Common myeloid progenitor, CD34-positive (primary cell): ENCODE results near the gene NCEH1.
A peak's percentile ranks its signal among the peaks of the same experiment; 100 is the strongest.

Experiments
- CTCF ChIA-PET: fragments of 350-600 bp; sonication (Branson Sonifier 250); formaldehyde crosslinking; loops from one replicate; lab custom pipeline; 2021; ENCODE audit warnings: antibody characterized with exemption; lab: Charles Lee
- POLR2A ChIA-PET: fragments of 350-600 bp; sonication (Branson Sonifier 250); formaldehyde crosslinking; loops from one replicate; lab custom pipeline; 2021; ENCODE audit warnings: antibody characterized with exemption; lab: Charles Lee
- DNase-seq, 3 donors: peaks; one replicate each; pipeline versions ENCODE4 v3.0.0 to v3.0.0-alpha.2; 2013
- H3K27ac ChIP-seq, 2 experiments: 1 replicate in 1 of 2; 2 replicates in 1 of 2; pipeline ENCODE4 v1.7.0; 2013; ENCODE audit warnings: inconsistent platforms in 2 of 2, low read length in 2 of 2, mild to moderate bottlenecking in 2 of 2, low read depth in 1 of 2, moderate library complexity in 1 of 2; ENCODE audit not compliant: severe bottlenecking in 2 of 2, insufficient read depth in 1 of 2, poor library complexity in 1 of 2
- H3K27me3 ChIP-seq, 5 experiments: replicated peaks in 2 of 5; 1 replicate in 3 of 5; 2 replicates in 2 of 5; pipeline versions ENCODE4 v1.6.1 to v1.7.0; 2013; ENCODE audit warnings: low read length in 4 of 5, mild to moderate bottlenecking in 2 of 5, moderate library complexity in 2 of 5, inconsistent platforms in 1 of 5; ENCODE audit not compliant: insufficient read depth in 5 of 5, control insufficient read depth in 4 of 5
- H3K36me3 ChIP-seq, 4 experiments: 1 replicate in 2 of 4; 2 replicates in 2 of 4; pipeline versions ENCODE4 v1.6.1 to v1.7.0; 2013; ENCODE audit warnings: low read length in 3 of 4, control low read depth in 1 of 4, mild to moderate bottlenecking in 1 of 4; ENCODE audit not compliant: control insufficient read depth in 4 of 4, insufficient read depth in 4 of 4
- H3K4me1 ChIP-seq, 4 experiments: 1 replicate in 3 of 4; 2 replicates in 1 of 4; pipeline versions ENCODE4 v1.6.1 to v1.7.1; 2013; ENCODE audit warnings: low read length in 3 of 4, mild to moderate bottlenecking in 3 of 4, control low read depth in 1 of 4, inconsistent platforms in 1 of 4, moderate library complexity in 1 of 4; ENCODE audit not compliant: control insufficient read depth in 4 of 4, insufficient read depth in 4 of 4; ENCODE audit errors: control extremely low read depth in 1 of 4
- H3K4me3 ChIP-seq, 7 experiments: 1 replicate in 4 of 7; 2 replicates in 3 of 7; pipeline versions ENCODE4 v1.5.1 to v1.7.0; 2013; ENCODE audit warnings: mild to moderate bottlenecking in 7 of 7, low read length in 6 of 7, moderate library complexity in 6 of 7, inconsistent platforms in 2 of 7, low read depth in 2 of 7, control low read depth in 1 of 7; ENCODE audit not compliant: insufficient read depth in 4 of 7, control insufficient read depth in 1 of 7; ENCODE audit errors: extremely low read depth in 1 of 7
- H3K9me3 ChIP-seq, 5 experiments: 1 replicate in 4 of 5; 2 replicates in 1 of 5; pipeline versions ENCODE4 v1.6.1 to v1.7.1; 2013; ENCODE audit warnings: low read length in 4 of 5, mild to moderate bottlenecking in 2 of 5, inconsistent platforms in 1 of 5, low read depth in 1 of 5, moderate library complexity in 1 of 5; ENCODE audit not compliant: control insufficient read depth in 4 of 5, insufficient read depth in 2 of 5; ENCODE audit errors: control extremely low read depth in 1 of 5
- WGBS: methylation state at CpG from one replicate; pipeline ENCODE4 v1.1.5; 2013; ENCODE audit not compliant: insufficient coverage; 5-methylcytosine and 5-hydroxymethylcytosine counted together

NCEH1 gene

GRCh38 chr3:172606021-172606420, 104.8 kb downstream of the NCEH1 start:
- POLR2A ChIA-PET, result no interaction called here
- CTCF ChIA-PET, result interaction anchor here (1.6 kb wide), 1 partner anchor 147 kb away, joined by 4 read pairs; no protein-coding TSS in a partner anchor
- Histone ChIP-seq H3K4me3 (no peak overlapping the region), H3K27ac (no peak overlapping the region), H3K27me3 (no peaks in the 10 kb centered on the region), H3K36me3 (no peaks in the 10 kb centered on the region), H3K9me3 (peaks cover 0 to 5% (median 3%) of the 10 kb centered on the region in 5 experiments), H3K4me1 (peaks cover 0 to 4% (median 0%) of the 10 kb centered on the region in 4 experiments)
- WGBS, result 90% methylated on average over 4 of the region's 5 CpGs
- no peak for DNase-seq

DNA sequence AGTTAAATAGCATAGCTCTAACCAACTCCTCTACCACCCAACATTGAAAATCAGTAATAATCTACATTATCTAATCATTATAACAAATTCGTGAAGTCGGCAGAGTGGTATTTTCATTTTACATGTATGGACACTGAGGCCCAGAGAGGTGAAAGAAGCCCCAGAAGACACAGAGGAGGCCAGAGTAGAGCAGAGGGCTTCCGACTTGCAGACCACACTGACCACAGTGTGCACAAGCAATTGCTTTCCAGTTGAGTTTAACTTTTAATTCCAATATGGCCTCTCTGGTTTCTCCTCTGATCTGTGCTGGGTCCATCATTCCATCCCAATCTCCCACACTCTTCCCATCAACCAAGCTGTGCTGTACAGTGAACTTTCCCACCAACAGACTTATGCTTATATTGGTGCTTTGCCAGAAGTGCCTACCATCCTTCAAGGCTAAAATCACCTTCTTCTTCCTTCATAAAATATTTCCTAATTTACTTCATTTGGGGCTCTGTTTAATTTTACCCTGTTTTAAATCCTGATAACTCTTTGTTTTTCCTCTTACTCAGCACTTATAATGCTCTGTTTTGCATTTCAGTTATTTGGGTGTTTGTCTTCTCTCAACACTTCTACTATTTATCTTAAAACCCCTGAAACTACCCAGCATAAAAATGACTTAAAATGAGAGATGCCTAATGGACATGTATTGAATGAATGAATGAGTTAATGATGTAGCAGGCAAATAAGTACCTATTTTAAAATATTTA, 105.8 kb downstream of the NCEH1 start:
- H3K4me3 ChIP-seq, result no peak overlapping the region
- DNase-seq, result no peak
- no peaks in the 10 kb centered on the region for H3K27me3 ChIP-seq
- H3K36me3 ChIP-seq, result no peaks in the 10 kb centered on the region
- WGBS, result 96% methylated on average over 3 of the region's 3 CpGs
- peaks cover 0 to 4% (median 0%) of the 10 kb centered on the region in 4 experiments for H3K4me1 ChIP-seq
- ChIA-PET CTCF (interaction anchor here (1.0 kb wide), 1 partner anchor 10 kb away, joined by 3 read pairs; no protein-coding TSS in a partner anchor), POLR2A (no interaction called here)
- no peak overlapping the region for H3K27ac ChIP-seq
- H3K9me3 ChIP-seq, result peaks cover 0 to 3% (median 0%) of the 10 kb centered on the region in 5 experiments

DNA sequence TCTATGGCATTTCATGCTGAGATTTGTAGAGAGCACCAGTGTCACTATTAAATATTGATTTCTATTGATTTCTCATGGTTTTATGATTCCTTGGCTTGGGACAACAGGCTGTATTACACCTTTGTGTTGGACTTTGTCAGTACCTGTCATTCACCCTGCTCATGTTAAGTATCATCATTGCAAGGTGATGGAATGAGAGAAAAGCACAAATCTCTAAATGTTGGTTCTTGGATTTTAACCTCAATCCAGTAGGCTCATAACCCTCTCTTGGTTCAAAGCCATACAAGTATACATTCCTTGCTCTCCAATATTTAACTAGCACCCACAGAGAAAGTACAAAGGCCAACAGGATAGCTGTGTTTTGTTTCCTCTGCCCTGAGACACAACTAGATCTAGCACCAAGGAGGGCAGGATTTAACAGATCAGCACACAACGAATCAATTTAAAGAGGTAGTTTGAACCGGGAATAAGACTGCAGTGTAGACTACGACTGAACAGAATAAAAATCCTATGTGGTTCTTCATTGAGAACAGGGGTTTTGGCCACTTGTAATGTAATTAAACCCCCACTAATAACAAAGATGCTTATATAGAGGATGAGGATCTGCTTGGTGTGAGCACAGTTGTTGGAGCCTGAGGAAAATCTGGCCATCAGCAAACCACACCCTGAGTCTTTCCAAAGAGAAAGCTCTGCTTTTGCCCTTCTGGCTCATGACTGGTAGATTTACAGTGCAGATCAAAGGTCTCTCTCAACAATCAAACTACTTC, 109.6 kb downstream of the NCEH1 start:
- peaks cover 0 to 3% (median 0%) of the 10 kb centered on the region in 4 experiments for H3K4me1 ChIP-seq
- CTCF ChIA-PET, result interaction anchor here (1.2 to 2.1 kb wide), 5 partner anchors 8 to 142 kb away, joined by 3 to 5 read pairs (median 4); no protein-coding TSS in a partner anchor
- H3K36me3 ChIP-seq, result no peaks in the 10 kb centered on the region
- H3K4me3 ChIP-seq, result no peak overlapping the region
- no peaks in the 10 kb centered on the region for H3K9me3 ChIP-seq
- POLR2A ChIA-PET, result interaction anchor here (0.6 kb wide), 1 partner anchor 23 kb away, joined by 4 read pairs; no protein-coding TSS in a partner anchor
- no peak overlapping the region for H3K27ac ChIP-seq
- no peaks in the 10 kb centered on the region for H3K27me3 ChIP-seq
- WGBS, result 83% methylated on average over 1 of the region's 3 CpGs
- DNase-seq, result no peak

GRCh38 chr3:172600644-172601065, 110.2 kb downstream of the NCEH1 start:
- H3K4me3 ChIP-seq, result no peak overlapping the region
- no peaks in the 10 kb centered on the region for H3K9me3 ChIP-seq
- no peaks in the 10 kb centered on the region for H3K36me3 ChIP-seq
- CTCF ChIA-PET, result interaction anchor here (1.2 to 2.1 kb wide), 5 partner anchors 8 to 141 kb away, joined by 3 to 5 read pairs (median 4); no protein-coding TSS in a partner anchor
- no peak overlapping the region for H3K27ac ChIP-seq
- POLR2A ChIA-PET, result no interaction called here
- 93% methylated on average over 3 of the region's 3 CpGs for WGBS
- H3K27me3 ChIP-seq, result no peaks in the 10 kb centered on the region
- peaks cover 0 to 7% (median 4%) of the 10 kb centered on the region in 4 experiments for H3K4me1 ChIP-seq
- DNase-seq, result no peak

DNA sequence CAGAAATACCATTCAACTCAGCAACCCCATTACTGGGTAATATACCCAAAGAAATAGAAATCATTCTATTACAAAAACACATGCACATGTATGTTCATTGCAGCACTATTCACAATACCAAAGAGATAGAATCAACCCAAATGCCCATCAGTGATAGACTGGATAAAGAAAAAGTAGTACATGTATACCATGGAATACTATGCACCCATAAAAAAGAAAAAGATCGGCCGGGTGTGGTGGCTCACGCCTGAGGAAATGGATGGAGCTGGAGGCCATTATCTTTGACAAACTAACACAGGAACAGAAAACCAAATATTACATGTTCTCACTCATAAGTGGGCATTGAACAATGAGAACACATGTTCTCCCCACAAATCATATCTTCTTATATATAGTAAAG, 112.0 kb downstream of the NCEH1 start:
- Histone ChIP-seq H3K9me3 (no peaks in the 10 kb centered on the region), H3K4me1 (peaks cover 0 to 24% (median 14%) of the 10 kb centered on the region in 4 experiments), H3K27me3 (no peaks in the 10 kb centered on the region), H3K36me3 (no peaks in the 10 kb centered on the region), H3K27ac (no peak overlapping the region), H3K4me3 (no peak overlapping the region)
- ChIA-PET POLR2A (no interaction called here), CTCF (interaction anchor here (1.0 to 2.1 kb wide), 2 partner anchors 10 to 13 kb away, joined by 3 to 4 read pairs; no protein-coding TSS in a partner anchor)
- no peak for DNase-seq
- WGBS, result no CpG with 5 or more reads among the region's 3 CpGs

DNA sequence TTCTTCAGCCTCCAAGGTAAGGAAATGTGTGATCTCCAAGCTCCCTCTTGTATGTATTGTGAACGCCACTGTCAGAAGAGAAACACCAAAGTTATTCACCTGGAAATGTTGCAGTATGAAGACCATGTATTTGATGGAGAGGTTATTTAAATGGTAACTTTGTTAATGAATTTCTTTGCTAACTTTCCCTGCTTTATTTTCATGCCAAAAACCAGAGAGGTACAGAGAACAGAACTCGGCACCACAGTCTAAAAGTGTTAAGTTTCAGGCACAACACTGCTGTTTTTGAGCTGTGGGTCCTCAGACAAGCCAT, 114.5 kb downstream of the NCEH1 start:
- 80% methylated on average over 2 of the region's 2 CpGs for WGBS
- H3K36me3 ChIP-seq, result no peaks in the 10 kb centered on the region
- CTCF ChIA-PET, result interaction anchor here (1.0 to 4.9 kb wide), 25 partner anchors 10 to 264 kb away, joined by 3 to 38 read pairs (median 7); partner anchors contain the start of gene TNFSF10
- peak overlapping the region in 1 of 7 experiments; percentile 72 for H3K4me3 ChIP-seq
- H3K4me1 ChIP-seq, result peaks cover 0 to 48% (median 35%) of the 10 kb centered on the region in 4 experiments
- DNase-seq, result no peak
- no peaks in the 10 kb centered on the region for H3K27me3 ChIP-seq
- H3K9me3 ChIP-seq, result no peaks in the 10 kb centered on the region
- POLR2A ChIA-PET, result interaction anchor here (1.0 kb wide), 1 partner anchor 66 kb away, joined by 3 read pairs; no protein-coding TSS in a partner anchor
- H3K27ac ChIP-seq, result no peak overlapping the region
